A673 (cell line): ENCODE results near the gene MTHFD2L.

Source experiments
- CTCF ChIP-seq: fragments of 300-800, 200-600 bp; sonication (generic); conservative IDR thresholded peaks from 2 replicates; pipeline ENCODE4 v1.5.1; 2017; ENCODE audit warnings: low read depth, mild to moderate bottlenecking, antibody characterized with exemption, low read length, moderate library complexity, mixed read lengths
- EZH2 ChIP-seq: fragments of 200-600 bp; sonication (generic); IDR thresholded peaks from 2 replicates; pipeline ENCODE4 v1.6.1; 2017; ENCODE audit warnings: borderline replicate concordance, low read depth, mild to moderate bottlenecking, mixed read lengths, antibody characterized with exemption, low read length; ENCODE audit not compliant: poor library complexity, severe bottlenecking

- TF ChIP-seq CTCF (no peak), EZH2 (no peak)
Measured at GRCh38 chr4:74317616-74318246, 159.8 kb downstream of the MTHFD2L start.
